SU-DHL-6 (cell line): Measurements from ENCODE around the gene CCDC73.
A peak's percentile ranks its signal among the peaks of the same experiment; 100 is the strongest.

Experiments
- H2AFZ ChIP-seq: fragments of 200-600 bp; sonication (generic); 2 replicates; pipeline ENCODE4 v1.6.1; 2014; ENCODE audit warnings: low read depth, mild to moderate bottlenecking, moderate library complexity, mixed read lengths, antibody characterized with exemption, low read length; ENCODE audit not compliant: severe bottlenecking
- H3F3A ChIP-seq: fragments of 200-600 bp; shearing (Covaris generic); 2 replicates; pipeline ENCODE4 v1.6.0; 2016; ENCODE audit warnings: antibody characterized with exemption, mild to moderate bottlenecking; ENCODE audit not compliant: insufficient read depth
- H3K27ac ChIP-seq: fragments of 200-600 bp; sonication (generic); 2 replicates; pipeline ENCODE4 v1.5.1; 2016; ENCODE audit warnings: low read depth, mild to moderate bottlenecking, low read length, moderate library complexity, mixed read lengths
- H3K27me3 ChIP-seq: fragments of 200-600 bp; sonication (generic), shearing (Covaris generic); 2 replicates; pipeline ENCODE4 v1.6.0; 2014; ENCODE audit warnings: mild to moderate bottlenecking, low read length
- H3K36me3 ChIP-seq: fragments of 200-600 bp; sonication (generic); 2 replicates; pipeline ENCODE4 v1.6.1; 2014; ENCODE audit warnings: mild to moderate bottlenecking, low read length, mixed read lengths
- H3K4me2 ChIP-seq: fragments of 300-600, 200-600 bp; shearing (Covaris generic), sonication (generic); 2 replicates; pipeline ENCODE4 v1.6.0; 2014; ENCODE audit warnings: low read length, low read depth, mild to moderate bottlenecking; ENCODE audit not compliant: poor library complexity, severe bottlenecking
- H3K4me3 ChIP-seq: fragments of 200-600 bp; sonication (generic); 2 replicates; pipeline ENCODE4 v1.5.1; 2014; ENCODE audit warnings: antibody characterized with exemption, low read length, mild to moderate bottlenecking, mixed read lengths; ENCODE audit not compliant: insufficient read depth, poor library complexity, severe bottlenecking
- H3K79me2 ChIP-seq: fragments of 200-600 bp; sonication (generic); 2 replicates; pipeline ENCODE4 v1.6.1; 2014; ENCODE audit warnings: mild to moderate bottlenecking, low read length, moderate library complexity; ENCODE audit not compliant: insufficient read depth
- H3K9ac ChIP-seq: fragments of 200-600 bp; sonication (generic); 2 replicates; pipeline ENCODE4 v1.7.0; 2014; ENCODE audit warnings: mild to moderate bottlenecking, low read length
- H3K9me2 ChIP-seq: fragments of 200-600 bp; sonication (generic); replicated peaks from 2 replicates; pipeline ENCODE4 v1.6.1; 2014; ENCODE audit warnings: low read length; ENCODE audit not compliant: insufficient read depth
- H3K9me3 ChIP-seq: fragments of 200-600 bp; sonication (generic); 2 replicates; pipeline ENCODE4 v1.6.1; 2014; ENCODE audit warnings: low read length, mixed read lengths; ENCODE audit not compliant: insufficient read depth
- H4K20me1 ChIP-seq: fragments of 200-600 bp; sonication (generic); 2 replicates; pipeline ENCODE4 v1.6.1; 2014; ENCODE audit warnings: low read depth, mild to moderate bottlenecking, antibody characterized with exemption, low read length, moderate library complexity, mixed read lengths
- CTCF ChIP-seq: fragments of 200-600 bp; sonication (generic); IDR thresholded peaks from one replicate; pipeline ENCODE4 v1.5.1; 2017; ENCODE audit warnings: antibody characterized with exemption, mild to moderate bottlenecking, low read length, moderate library complexity; ENCODE audit not compliant: insufficient read depth, poor library complexity, severe bottlenecking
- EZH2phosphoT487 ChIP-seq: fragments of 200-600 bp; sonication (generic), shearing (Covaris generic); conservative IDR thresholded peaks from 2 replicates; pipeline ENCODE4 v1.6.1; 2018; ENCODE audit warnings: mild to moderate bottlenecking, antibody characterized with exemption, low read length, moderate library complexity, mixed read lengths

The CCDC73 gene

GRCh38 chr11:32829680-32830412, 35.4 kb upstream of the CCDC73 start, which contains the start of gene PRRG4:
Gene PRRG4 (plus strand): TSS chr11:32829927. CDS start chr11:32830530, 603 bp downstream.
- no peak within 1 kb of the TSS for H2AFZ ChIP-seq
- no peaks in the 10 kb centered on the region for H3K36me3 ChIP-seq
- no peaks in the 10 kb centered on the region for H3K79me2 ChIP-seq
- no peaks in the 10 kb centered on the region for H3K9me3 ChIP-seq
- H3K4me2 ChIP-seq: peak within 1 kb of the TSS; percentile 52
- no peaks in the 10 kb centered on the region for H3K27me3 ChIP-seq
- peak within 1 kb of the TSS; percentile 42 for H3K4me3 ChIP-seq
- no peak within 1 kb of the TSS for H3K9ac ChIP-seq
- H4K20me1 ChIP-seq: no peaks in the 10 kb centered on the region
- H3K27ac ChIP-seq: no peak within 1 kb of the TSS
- H3F3A ChIP-seq: no peaks in the 10 kb centered on the region
- TF ChIP-seq EZH2phosphoT487 (no peak), CTCF (no peak)
- no peaks in the 10 kb centered on the region for H3K9me2 ChIP-seq

GRCh38 chr11:32829157-32829679, 34.8 kb upstream of the CCDC73 start:
- Histone ChIP-seq H3K4me3 (peak overlapping the region; percentile 42), H3K9me3 (no peaks in the 10 kb centered on the region), H3K9ac (no peak overlapping the region), H3K36me3 (no peaks in the 10 kb centered on the region), H3K4me2 (peak overlapping the region; percentile 52), H2AFZ (no peak overlapping the region), H3F3A (no peaks in the 10 kb centered on the region), H3K27ac (no peak overlapping the region), H3K9me2 (no peaks in the 10 kb centered on the region), H3K79me2 (no peaks in the 10 kb centered on the region), H3K27me3 (no peaks in the 10 kb centered on the region), H4K20me1 (no peaks in the 10 kb centered on the region)
- TF ChIP-seq CTCF (no peak), EZH2phosphoT487 (no peak)

GRCh38 chr11:32827276-32827675, 32.8 kb upstream of the CCDC73 start:
- Histone ChIP-seq H3K4me3 (no peak overlapping the region), H2AFZ (no peak overlapping the region), H3K36me3 (no peaks in the 10 kb centered on the region), H3K4me2 (no peak overlapping the region), H3K27ac (no peak overlapping the region), H3K79me2 (no peaks in the 10 kb centered on the region), H3K9me2 (no peaks in the 10 kb centered on the region), H3K9me3 (no peaks in the 10 kb centered on the region), H3F3A (no peaks in the 10 kb centered on the region), H3K27me3 (no peaks in the 10 kb centered on the region), H3K9ac (no peak overlapping the region), H4K20me1 (no peaks in the 10 kb centered on the region)
- TF ChIP-seq CTCF (no peak), EZH2phosphoT487 (no peak)
